HepG2 (cell line): ENCODE results near the gene AGGF1. TPM values are rescaled to one million over a fixed set of nuclear protein-coding genes. Genes with fewer than 3 reads are reported as not detected.

ENCODE experiments used
- CHCHD3 ChIP-seq: sonication (generic); formaldehyde crosslinking; IDR thresholded peaks from 2 replicates; pipeline ENCODE4 v1.8.0; 2022; ENCODE audit warnings: mild to moderate bottlenecking, missing genetic modification reagents, moderate library complexity
- CSRNP1 ChIP-seq: sonication (generic); formaldehyde crosslinking; IDR thresholded peaks from 2 replicates; pipeline ENCODE4 v1.8.1; 2023; ENCODE audit warnings: mild to moderate bottlenecking, missing genetic modification reagents
- DZIP1 ChIP-seq: sonication (generic); formaldehyde crosslinking; IDR thresholded peaks from 2 replicates; pipeline ENCODE4 v1.5.0; 2020; ENCODE audit warnings: mild to moderate bottlenecking, missing genetic modification reagents
- GZF1 ChIP-seq: sonication (generic); formaldehyde crosslinking; IDR thresholded peaks from 2 replicates; pipeline ENCODE4 v1.5.1; 2020; ENCODE audit warnings: mild to moderate bottlenecking, missing genetic modification reagents
- HNF4A ChIP-seq: sonication (generic); formaldehyde crosslinking; IDR thresholded peaks from 2 replicates; pipeline ENCODE4 v1.4.0; 2020; ENCODE audit warnings: missing genetic modification reagents
- IRF2 ChIP-seq: IDR thresholded peaks from 2 replicates; pipeline ENCODE4 v1.6.1; 2018; ENCODE audit warnings: missing genetic modification reagents, missing compliant biosample characterization
- KAT2B ChIP-seq: fragments of 150-350 bp; IDR thresholded peaks from 2 replicates; pipeline ENCODE4 v1.6.1; 2014; ENCODE audit warnings: low read depth, low read length, borderline replicate concordance
- MXD1 ChIP-seq: sonication (generic); formaldehyde crosslinking; IDR thresholded peaks from 2 replicates; pipeline ENCODE4 v1.4.0; 2020; ENCODE audit warnings: mild to moderate bottlenecking, missing genetic modification reagents
- NCOA2 ChIP-seq: sonication (generic); formaldehyde crosslinking; IDR thresholded peaks from 2 replicates; pipeline ENCODE4 v1.8.0; 2022; ENCODE audit warnings: inconsistent platforms
- NFIB ChIP-seq: sonication (generic); formaldehyde crosslinking; IDR thresholded peaks from 2 replicates; pipeline ENCODE4 v1.9.0; 2021; ENCODE audit warnings: missing genetic modification reagents, mild to moderate bottlenecking, borderline replicate concordance
- SMYD3 ChIP-seq: sonication (generic); formaldehyde crosslinking; IDR thresholded peaks from 2 replicates; pipeline ENCODE4 v1.8.1; 2023; ENCODE audit warnings: mild to moderate bottlenecking, missing genetic modification reagents
- TBP ChIP-seq: sonication (generic); formaldehyde crosslinking; IDR thresholded peaks from 2 replicates; pipeline ENCODE4 v1.5.0; 2020; ENCODE audit warnings: missing genetic modification reagents
- ZBTB43 ChIP-seq: sonication (generic); formaldehyde crosslinking; conservative IDR thresholded peaks from 2 replicates; pipeline ENCODE4 v1.4.0; 2020; ENCODE audit warnings: missing genetic modification reagents
- ZMAT5 ChIP-seq: sonication (generic); formaldehyde crosslinking; IDR thresholded peaks from 2 replicates; pipeline ENCODE4 v1.5.0; 2020; ENCODE audit warnings: mild to moderate bottlenecking, low read depth, missing genetic modification reagents, borderline replicate concordance
- ZNF556 ChIP-seq: sonication (generic); formaldehyde crosslinking; IDR thresholded peaks from 2 replicates; pipeline ENCODE4 v1.4.0; 2020; ENCODE audit warnings: mild to moderate bottlenecking, missing genetic modification reagents, borderline replicate concordance
- ZNF687 ChIP-seq: sonication (generic); formaldehyde crosslinking; IDR thresholded peaks from 2 replicates; pipeline ENCODE4 v1.5.1; 2020; ENCODE audit warnings: mild to moderate bottlenecking, missing genetic modification reagents, moderate library complexity
- polyA plus RNA-seq, 8 experiments: library from polyadenylated mRNA; depleted of rRNA in 3 of 8; stranded (reverse) in 7 of 8; unstranded in 1 of 8; fragments of >200 nt; fragmentation: Illumina TruSeq in 4 of 8; extraction: Trizol in 4 of 8; gene quantifications; 2 replicates each; pipeline versions ENCODE4 v1.2.1 to v1.2.3, GENCODE V29; 2011 to 2016; ENCODE audit warnings: low read depth in 4 of 8, missing spikeins in 1 of 8, mixed read lengths in 1 of 8; ENCODE audit not compliant: insufficient read depth in 1 of 8
- total RNA-seq, 5 experiments: library from RNA; depleted of rRNA; stranded (reverse); fragments of >200 nt; fragmentation: Illumina TruSeq; extraction: Trizol; gene quantifications; 2 replicates each; pipeline ENCODE4 v1.2.3, GENCODE V29; 2016; ENCODE audit warnings: low read depth in 1 of 5

Gene AGGF1
- total and polyA plus RNA-seq, 2 of the 13 experiments (the other 11 are each of a cell fraction or from before 2014, with no cell fraction given) = 12.9 to 15.5 TPM

- TF ChIP-seq CSRNP1 (CRISPR knock-in tag) (peak; percentile 62), MXD1 (CRISPR knock-in tag) (peak; percentile 79), GZF1 (peak; percentile 48; the same call in 1 of the 2 replicates), NFIB (CRISPR knock-in tag) (no peak), NCOA2 (CRISPR knock-in tag) (peak; percentile 42; the same call in 1 of the 2 replicates), ZBTB43 (CRISPR knock-in tag) (peak; percentile 88), ZNF687 (CRISPR knock-in tag) (peak; percentile 97), CHCHD3 (peak; percentile 80; the same call in 1 of the 2 replicates), KAT2B (no peak), HNF4A (CRISPR knock-in tag) (peak; percentile 33; the same call in 1 of the 2 replicates), ZMAT5 (CRISPR knock-in tag) (peak; percentile 26; the same call in 1 of the 2 replicates), SMYD3 (0 out of 2 replicates have a peak, but pooled peaks have one; percentile 36), TBP (CRISPR knock-in tag) (no peak), ZNF556 (CRISPR knock-in tag) (peak; percentile 69; the same call in 1 of the 2 replicates), DZIP1 (CRISPR knock-in tag) (peak; percentile 55; the same call in 1 of the 2 replicates), IRF2 (CRISPR knock-in tag) (peak; percentile 89)
Measured at GRCh38 chr5:77030097-77031071, at the start of gene AGGF1 (continued).
